T-helper 1 cell treated with Interleukin-12 subunit alpha and Interleukin-12 subunit beta and Interleukin-4 antibody, amounts not matched to agents 30 ng/mL and 1 ng/mL, for 36 hours (primary cell): ENCODE data around the gene RNF152. TPM values are rescaled to one million over a fixed set of nuclear protein-coding genes. Genes with fewer than 3 reads are reported as not detected.

ENCODE experiments used
- intact Hi-C: fragments of 100-400 bp; cut with micrococcal nuclease; formaldehyde crosslinking; loops from one replicate; pipeline ENCODE4 v1.15.1; 2024
- total RNA-seq: library from RNA; stranded (reverse); gene quantifications from 2 replicates; pipeline ENCODE4 v1.2.3, GENCODE V29; 2022

Gene RNF152
- total RNA-seq, 1 donor from 2014 or later = 0.05 TPM

DNA sequence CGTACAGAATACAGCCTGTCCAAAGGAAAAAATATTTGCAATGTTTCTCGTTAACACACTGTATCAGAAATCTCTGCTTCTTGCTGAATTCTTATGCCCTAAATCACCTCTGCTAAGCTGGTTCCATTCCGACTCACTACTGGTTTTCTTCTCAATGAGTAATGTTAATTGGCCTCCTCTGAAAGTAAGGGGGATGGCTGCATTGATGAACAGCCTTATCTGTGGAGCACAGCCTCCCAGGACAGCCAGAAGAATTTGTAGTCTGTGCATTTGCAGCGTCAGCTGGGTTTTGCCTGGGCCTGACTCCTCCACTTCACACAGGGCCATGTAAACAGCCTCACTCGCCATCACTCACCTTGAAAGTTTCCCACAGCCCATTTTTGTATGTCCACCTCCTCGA, 127.7 kb downstream of the RNF152 start:
- intact Hi-C loops = no loop called here

DNA sequence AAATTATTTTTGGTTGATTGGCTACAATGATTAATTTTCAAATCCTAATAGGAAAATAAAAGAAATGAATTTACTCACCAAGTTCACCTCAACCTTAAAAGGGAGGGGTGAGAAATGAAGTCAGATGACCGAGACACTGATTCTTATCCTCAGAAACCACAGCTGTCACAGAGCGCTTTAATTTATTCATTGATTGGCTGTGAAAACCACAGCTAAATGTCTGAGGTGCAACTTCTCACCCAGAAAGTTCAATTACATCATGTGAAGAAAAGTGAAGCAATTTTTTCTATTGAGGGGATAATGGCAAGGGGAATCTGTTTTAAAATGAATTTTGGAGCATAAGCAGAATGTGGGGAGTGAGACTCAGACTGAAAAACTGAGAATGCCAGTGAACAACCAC, 128.4 kb downstream of the RNF152 start:
- intact Hi-C loops = no loop called here

DNA sequence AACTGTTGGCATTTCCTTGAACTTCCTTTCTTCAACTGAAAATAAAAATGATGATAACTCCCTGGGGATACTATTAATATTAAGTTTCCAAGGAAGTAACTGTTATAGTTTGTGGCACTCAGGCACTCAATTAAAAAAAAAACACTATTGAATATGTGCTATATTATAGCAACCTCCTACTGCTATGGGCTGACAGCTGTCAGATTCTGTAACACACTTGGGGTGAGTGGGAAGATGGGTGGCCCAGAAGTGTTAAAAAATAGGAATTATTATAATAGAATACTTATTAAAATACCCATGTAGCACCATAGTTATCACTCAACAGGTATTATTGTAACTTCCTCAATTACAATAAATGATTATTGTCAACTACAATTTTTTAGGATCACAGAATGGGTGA, 130.9 kb downstream of the RNF152 start:
- intact Hi-C loops = no loop called here
